NCI-H2081 treated with DMSO at 0.1 percent for 48 hours (cell line): Measurements from ENCODE around the gene HCST.

ENCODE experiments used
- DNase-seq: peaks from one replicate; lab custom pipeline; 2025; lab: John Stamatoyannopoulos, UW

Gene HCST

GRCh38 chr19:35937345-35938281 lies 35.3 kb downstream of the HCST start:
- DNase-seq = no peak

- DNase-seq = no peak
Observed at GRCh38 chr19:35938282-35939224, 36.2 kb downstream of the HCST start.

GRCh38 chr19:35939307-35940077 lies 37.2 kb downstream of the HCST start:
- DNase-seq = no peak

- DNase-seq = no peak
Observed at GRCh38 chr19:35940078-35940775, 37.9 kb downstream of the HCST start.

GRCh38 chr19:35940839-35941238 lies 38.5 kb downstream of the HCST start:
- DNase-seq = no peak

GRCh38 chr19:35942235-35942634 lies 39.9 kb downstream of the HCST start:
- DNase-seq = no peak

GRCh38 chr19:35943321-35944301 lies 41.3 kb downstream of the HCST start:
- no peak for DNase-seq

- no peak for DNase-seq
Observed at GRCh38 chr19:35944556-35944955, 42.2 kb downstream of the HCST start.

- DNase-seq = no peak
Observed at GRCh38 chr19:35945121-35945790, 42.9 kb downstream of the HCST start.

- no peak for DNase-seq
Observed at GRCh38 chr19:35946203-35946602, 43.9 kb downstream of the HCST start.

GRCh38 chr19:35949131-35949530 lies 46.8 kb downstream of the HCST start:
- DNase-seq = no peak
